Activated CD8-positive, alpha-beta T cell treated with anti-CD3 and anti-CD28 coated beads, Interleukin-2, amount 10 ng/mL, durations not matched to agents 7 days and 5 days (primary cell): ENCODE measurements around the gene ADGRL3. TPM values are rescaled to one million over a fixed set of nuclear protein-coding genes. Genes with fewer than 3 reads are reported as not detected.

ENCODE experiments used
- ATAC-seq: fragments of 150-1000 bp; cut with Tn5 transposase; one replicate; pipeline ENCODE4 v1.10.0; 2021; ENCODE audit warnings: moderate library complexity
- CTCF ChIA-PET: fragments of 350-600 bp; sonication (Branson Sonifier 250); formaldehyde crosslinking; loops from one replicate; lab custom pipeline; 2021; ENCODE audit warnings: antibody characterized with exemption; lab: Charles Lee
- POLR2A ChIA-PET: fragments of 350-600 bp; sonication (Branson Sonifier 250); formaldehyde crosslinking; loops from one replicate; lab custom pipeline; 2021; ENCODE audit warnings: antibody characterized with exemption; lab: Charles Lee
- DNase-seq: peaks from one replicate; pipeline ENCODE4 v3.0.0-alpha.2; 2020
- H3K27ac Mint-ChIP-seq: one replicate; pipeline ENCODE4 v1.8.0; 2021; ENCODE audit warnings: mild to moderate bottlenecking, mixed read lengths
- H3K27me3 Mint-ChIP-seq: one replicate; pipeline ENCODE4 v1.8.0; 2021; ENCODE audit warnings: low read depth, mixed read lengths
- H3K36me3 Mint-ChIP-seq: one replicate; pipeline ENCODE4 v1.8.0; 2021; ENCODE audit warnings: low read depth, mixed read lengths
- H3K4me1 Mint-ChIP-seq: one replicate; pipeline ENCODE4 v1.8.0; 2021; ENCODE audit warnings: low read depth, mixed read lengths
- H3K4me3 Mint-ChIP-seq: one replicate; pipeline ENCODE4 v1.8.0; 2021; ENCODE audit warnings: mild to moderate bottlenecking, mixed read lengths
- H3K9me3 Mint-ChIP-seq: one replicate; pipeline ENCODE4 v1.8.0; 2022; ENCODE audit warnings: mixed read lengths; ENCODE audit not compliant: insufficient read depth
- total RNA-seq, 2 experiments: library from RNA; stranded (reverse); gene quantifications; one replicate each; pipeline ENCODE4 v1.2.3, GENCODE V29; 2021

ADGRL3 gene
- total RNA-seq, 2 experiments from 2014 or later = not detected

GRCh38 chr4:61648264-61648663 is 448.1 kb downstream of the ADGRL3 start:
- Mint-ChIP-seq H3K4me1 (no peaks in the 10 kb centered on the region), H3K27ac (no peak overlapping the region), H3K27me3 (no peaks in the 10 kb centered on the region), H3K4me3 (no peak overlapping the region), H3K36me3 (no peaks in the 10 kb centered on the region), H3K9me3 (no peaks in the 10 kb centered on the region)
- ATAC-seq (no peak), DNase-seq (no peak)
- CTCF ChIA-PET = no interaction called here
- POLR2A ChIA-PET = no interaction called here

DNA sequence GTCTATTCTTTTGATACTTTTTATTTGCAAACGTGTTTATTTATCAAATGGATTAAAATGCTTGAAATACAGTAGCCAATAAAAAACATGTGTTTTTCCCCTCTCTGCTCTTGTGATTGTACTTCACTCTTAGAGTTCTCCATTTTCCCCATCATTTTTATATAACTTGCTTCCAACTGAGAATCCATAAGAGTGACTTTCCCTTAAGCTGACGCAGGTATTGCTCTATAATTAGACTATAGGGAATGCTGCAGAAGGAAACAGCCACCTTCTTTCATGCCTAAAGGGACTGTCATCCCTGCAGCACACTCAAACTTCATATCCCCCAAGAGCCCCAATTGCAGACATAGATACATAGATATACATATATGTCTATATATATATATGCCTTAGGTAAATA is 456.9 kb downstream of the ADGRL3 start:
- Mint-ChIP-seq H3K4me1 (no peaks in the 10 kb centered on the region), H3K4me3 (no peak overlapping the region), H3K27me3 (no peaks in the 10 kb centered on the region), H3K27ac (no peak overlapping the region), H3K9me3 (no peaks in the 10 kb centered on the region), H3K36me3 (no peaks in the 10 kb centered on the region)
- ATAC-seq = no peak
- CTCF ChIA-PET = no interaction called here
- POLR2A ChIA-PET = no interaction called here
- DNase-seq = no peak

DNA sequence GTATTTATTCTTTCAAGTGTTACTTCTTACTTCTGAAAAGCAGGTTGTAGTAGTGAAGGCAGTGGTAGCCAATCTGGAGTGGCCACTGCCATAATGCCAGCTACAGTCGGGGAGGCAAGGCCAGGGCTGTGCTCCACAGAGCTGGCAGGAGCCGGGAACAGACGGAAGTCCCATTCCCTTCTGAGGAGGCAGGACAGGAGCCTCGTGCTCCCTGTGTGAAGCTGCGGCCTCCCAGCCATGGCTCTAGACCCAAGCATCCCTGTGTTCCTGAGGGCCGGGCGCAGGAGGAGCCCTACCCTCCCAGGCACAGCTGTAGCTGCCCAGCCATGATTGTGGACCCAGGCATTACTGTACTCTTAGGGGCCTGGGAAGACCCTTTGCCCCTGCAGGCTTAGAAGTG is 461.8 kb downstream of the ADGRL3 start:
- CTCF ChIA-PET = no interaction called here
- POLR2A ChIA-PET = no interaction called here
- Mint-ChIP-seq H3K4me3 (no peak overlapping the region), H3K4me1 (no peaks in the 10 kb centered on the region), H3K9me3 (peaks cover 5% of the 10 kb centered on the region), H3K27ac (no peak overlapping the region), H3K36me3 (no peaks in the 10 kb centered on the region), H3K27me3 (no peaks in the 10 kb centered on the region)
- DNase-seq (no peak), ATAC-seq (no peak)

DNA sequence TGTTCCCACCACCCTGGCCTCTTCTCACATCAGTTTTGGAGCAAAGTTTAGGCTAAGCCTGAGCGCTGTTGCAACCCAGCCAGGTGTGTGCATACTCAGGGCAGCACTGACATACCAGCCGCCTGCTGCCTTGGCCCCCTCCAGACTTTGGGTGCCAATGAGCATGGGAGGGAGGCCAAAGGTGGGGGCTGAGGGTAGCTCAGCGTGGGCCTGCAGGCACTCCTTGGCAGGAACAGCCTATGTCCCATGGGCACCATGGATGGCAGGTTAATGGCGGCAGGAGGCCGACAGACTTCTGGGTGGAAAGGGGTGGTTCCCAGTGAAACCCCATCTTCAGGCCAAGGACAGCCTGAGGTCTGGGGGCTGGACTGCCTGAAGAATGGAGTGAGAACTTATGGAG is 462.2 kb downstream of the ADGRL3 start:
- Mint-ChIP-seq H3K4me1 (no peaks in the 10 kb centered on the region), H3K36me3 (no peaks in the 10 kb centered on the region), H3K27ac (no peak overlapping the region), H3K4me3 (no peak overlapping the region), H3K27me3 (no peaks in the 10 kb centered on the region), H3K9me3 (peaks cover 5% of the 10 kb centered on the region)
- no peak for ATAC-seq
- ChIA-PET CTCF (no interaction called here), POLR2A (no interaction called here)
- DNase-seq = no peak

- no peaks in the 10 kb centered on the region for H3K36me3 Mint-ChIP-seq
- ATAC-seq (no peak), DNase-seq (no peak)
- H3K27ac Mint-ChIP-seq = no peak overlapping the region
- no peaks in the 10 kb centered on the region for H3K4me1 Mint-ChIP-seq
- H3K9me3 Mint-ChIP-seq = peaks cover 5% of the 10 kb centered on the region
- ChIA-PET POLR2A (no interaction called here), CTCF (no interaction called here)
- H3K27me3 Mint-ChIP-seq = no peaks in the 10 kb centered on the region
- no peak overlapping the region for H3K4me3 Mint-ChIP-seq
Observed at GRCh38 chr4:61663310-61663709, 463.2 kb downstream of the ADGRL3 start.

- Mint-ChIP-seq H3K9me3 (peaks cover 5% of the 10 kb centered on the region), H3K4me3 (no peak overlapping the region), H3K36me3 (no peaks in the 10 kb centered on the region), H3K4me1 (no peaks in the 10 kb centered on the region), H3K27ac (no peak overlapping the region), H3K27me3 (no peaks in the 10 kb centered on the region)
- ATAC-seq (no peak), DNase-seq (no peak)
- ChIA-PET CTCF (no interaction called here), POLR2A (no interaction called here)
Observed at GRCh38 chr4:61665649-61666048, 465.5 kb downstream of the ADGRL3 start.

GRCh38 chr4:61666244-61666643 is 466.1 kb downstream of the ADGRL3 start:
- H3K4me1 Mint-ChIP-seq = no peaks in the 10 kb centered on the region
- ChIA-PET CTCF (no interaction called here), POLR2A (no interaction called here)

DNA sequence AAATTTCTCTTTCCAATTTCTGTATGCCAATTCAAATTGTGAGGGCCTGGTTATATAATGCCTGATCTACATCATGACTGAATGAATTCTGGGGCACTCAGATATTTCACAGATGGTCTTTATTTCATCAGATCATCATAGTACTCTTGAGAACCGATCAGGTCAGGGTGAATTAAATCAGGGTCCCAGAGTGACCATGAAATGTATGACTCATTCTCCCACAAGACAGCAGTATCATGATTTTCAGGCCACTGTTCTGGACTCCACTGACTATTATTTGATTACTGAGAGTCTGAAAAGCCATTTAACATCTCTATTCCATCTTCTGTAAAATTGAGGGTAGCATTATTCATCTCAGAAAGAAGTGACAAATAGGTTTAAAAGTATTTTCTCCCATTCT is 471.5 kb downstream of the ADGRL3 start:
- H3K27me3 Mint-ChIP-seq = no peaks in the 10 kb centered on the region
- H3K4me1 Mint-ChIP-seq = no peaks in the 10 kb centered on the region
- CTCF ChIA-PET = no interaction called here
- H3K27ac Mint-ChIP-seq = no peak overlapping the region
- H3K9me3 Mint-ChIP-seq = no peaks in the 10 kb centered on the region
- POLR2A ChIA-PET = no interaction called here
- no peaks in the 10 kb centered on the region for H3K36me3 Mint-ChIP-seq
- DNase-seq = no peak
- no peak for ATAC-seq
- no peak overlapping the region for H3K4me3 Mint-ChIP-seq

More at GRCh38 chr4:61666244-61666643, 466.1 kb downstream of the ADGRL3 start:
- no peak for ATAC-seq
- Mint-ChIP-seq H3K27ac (no peak overlapping the region), H3K27me3 (no peaks in the 10 kb centered on the region), H3K36me3 (no peaks in the 10 kb centered on the region), H3K4me3 (no peak overlapping the region), H3K9me3 (peaks cover 5% of the 10 kb centered on the region)
- no peak for DNase-seq

DNA sequence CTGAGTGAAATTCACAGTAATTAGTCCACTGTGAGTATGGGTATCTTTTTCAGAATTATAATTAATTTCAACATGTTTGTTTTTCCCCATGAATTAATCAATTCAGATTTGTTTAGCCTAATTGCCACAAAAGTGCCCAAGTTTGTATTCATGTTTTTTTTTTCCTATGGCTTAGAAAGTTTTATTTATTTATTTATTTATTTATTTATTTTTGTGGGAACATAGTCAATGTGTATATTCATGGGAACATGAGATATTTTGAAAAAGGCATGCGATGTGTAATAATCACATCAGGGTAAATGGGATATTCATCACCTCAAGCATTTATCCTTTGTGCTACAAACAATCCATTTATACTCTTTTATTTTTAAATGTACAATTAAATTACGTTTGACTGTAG is 475.3 kb downstream of the ADGRL3 start:
- Mint-ChIP-seq H3K9me3 (peaks cover 4% of the 10 kb centered on the region), H3K4me3 (no peak overlapping the region), H3K4me1 (no peaks in the 10 kb centered on the region), H3K36me3 (no peaks in the 10 kb centered on the region), H3K27ac (no peak overlapping the region), H3K27me3 (no peaks in the 10 kb centered on the region)
- DNase-seq (no peak), ATAC-seq (no peak)
- POLR2A ChIA-PET = no interaction called here
- CTCF ChIA-PET = no interaction called here

GRCh38 chr4:61678297-61678696 is 478.2 kb downstream of the ADGRL3 start:
- Mint-ChIP-seq H3K36me3 (no peaks in the 10 kb centered on the region), H3K9me3 (peaks cover 4% of the 10 kb centered on the region), H3K4me3 (no peak overlapping the region), H3K27me3 (no peaks in the 10 kb centered on the region), H3K4me1 (no peaks in the 10 kb centered on the region), H3K27ac (no peak overlapping the region)
- POLR2A ChIA-PET = no interaction called here
- CTCF ChIA-PET = no interaction called here
- no peak for ATAC-seq
- no peak for DNase-seq

DNA sequence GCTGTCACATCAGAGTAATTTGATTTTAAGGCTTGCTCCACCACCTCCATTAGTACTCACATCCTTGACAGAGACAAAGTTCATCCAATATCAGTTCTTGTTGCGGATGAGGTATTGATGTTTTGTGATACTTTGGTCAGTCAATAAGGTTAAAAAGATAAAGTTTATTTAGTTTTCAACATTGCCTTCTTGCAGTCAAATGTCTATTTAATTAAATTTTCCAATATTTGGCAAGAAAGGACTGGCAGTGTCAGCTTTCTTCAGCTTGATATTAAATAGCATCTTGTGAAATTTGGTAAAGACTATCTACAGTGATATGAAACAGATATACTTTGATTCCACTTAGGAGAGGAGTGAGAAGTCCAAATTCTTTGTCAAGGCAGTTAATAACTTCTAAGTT is 493.4 kb downstream of the ADGRL3 start:
- Mint-ChIP-seq H3K4me3 (no peak overlapping the region), H3K4me1 (no peaks in the 10 kb centered on the region), H3K27me3 (no peaks in the 10 kb centered on the region), H3K27ac (no peak overlapping the region), H3K9me3 (peaks cover 2% of the 10 kb centered on the region), H3K36me3 (no peaks in the 10 kb centered on the region)
- DNase-seq = no peak
- POLR2A ChIA-PET = no interaction called here
- CTCF ChIA-PET = no interaction called here
- ATAC-seq = no peak

- no peak for ATAC-seq
Observed at GRCh38 chr4:61714387-61714911, 514.3 kb downstream of the ADGRL3 start.

GRCh38 chr4:61716426-61716825 is 516.3 kb downstream of the ADGRL3 start:
- peaks cover 5% of the 10 kb centered on the region for H3K9me3 Mint-ChIP-seq
- POLR2A ChIA-PET = no interaction called here
- no peak for DNase-seq
- no peaks in the 10 kb centered on the region for H3K36me3 Mint-ChIP-seq
- no peaks in the 10 kb centered on the region for H3K4me1 Mint-ChIP-seq
- no peak overlapping the region for H3K4me3 Mint-ChIP-seq
- ATAC-seq = no peak
- CTCF ChIA-PET = interaction anchor here (0.7 kb wide), 1 partner anchor 69 kb away, joined by 3 read pairs; no protein-coding TSS in a partner anchor
- H3K27ac Mint-ChIP-seq = no peak overlapping the region
- H3K27me3 Mint-ChIP-seq = no peaks in the 10 kb centered on the region

More at GRCh38 chr4:61714387-61714911, 514.3 kb downstream of the ADGRL3 start:
- H3K4me3 Mint-ChIP-seq = no peak overlapping the region
- DNase-seq = no peak
- CTCF ChIA-PET = no interaction called here
- no peaks in the 10 kb centered on the region for H3K4me1 Mint-ChIP-seq
- no peaks in the 10 kb centered on the region for H3K36me3 Mint-ChIP-seq
- H3K27ac Mint-ChIP-seq = no peak overlapping the region
- no peaks in the 10 kb centered on the region for H3K27me3 Mint-ChIP-seq
- peaks cover 5% of the 10 kb centered on the region for H3K9me3 Mint-ChIP-seq
- POLR2A ChIA-PET = no interaction called here
